ENCODE measurements around the gene DIAPH2. TPM values are rescaled to one million over a fixed set of nuclear protein-coding genes. Genes with fewer than 3 reads are reported as not detected.

The DIAPH2 gene
- total and polyA plus RNA-seq, 2 of the 13 experiments (the other 11 are each of a cell fraction or from before 2014, with no cell fraction given) = 2.1 to 8.5 TPM

- FAIRE-seq (no peak), ATAC-seq (no peak), DNase-seq (ENCODE audit: low spot score) (no peak)
- POLR2A ChIA-PET = no interaction called here
- H3K4me2 ChIP-seq (ENCODE audit: low read depth, low read length) = no peak overlapping the region
- no peak overlapping the region for H3K9ac ChIP-seq (ENCODE audit: insufficient read depth, low read depth, low read length)
- H3K79me2 ChIP-seq (ENCODE audit: insufficient read depth, low read length) = no peaks in the 10 kb centered on the region
- BruUV-seq (replicated peaks) = no TSS peak
- H3K9me3 ChIP-seq (ENCODE audit: low read length) = no peaks in the 10 kb centered on the region
- no peaks in the 10 kb centered on the region for H4K20me1 ChIP-seq (ENCODE audit: insufficient read depth, low read length)
- H3K27ac ChIP-seq (ENCODE audit: extremely low read length, insufficient read depth, low read length) = no peak overlapping the region
- 96% methylated on average over 1 of the region's 1 CpG for WGBS (ENCODE audit: low lambda C conversion rate)
- no peak overlapping the region for H3K4me3 ChIP-seq (replicated peaks in 1 of 3; ENCODE audit: insufficient read depth in 1 of 3, low read depth in 2 of 3, low read length in 3 of 3)
- intact Hi-C loops (cut with micrococcal nuclease; ENCODE audit: unreplicated experiment) (no loop called here), in situ Hi-C loops (cut with HindIII; ENCODE audit: extremely low pct_ligation_motif_present, low pct_unique_long_range_greater_than_20kb) (no loop called here)
- H3K36me3 ChIP-seq (replicated peaks in 1 of 2; ENCODE audit: control insufficient read depth in 1 of 2, insufficient read depth in 2 of 2, low read length in 2 of 2) = no peaks in the 10 kb centered on the region
- CTCF ChIA-PET (ENCODE audit: low intra/inter-chr PET ratio, low total read pairs) = no interaction called here
- no peak overlapping the region for H2AFZ ChIP-seq (ENCODE audit: low read length)
- TF ChIP-seq KLF15 (CRISPR knock-in tag; IDR thresholded peaks at IDR 0.05; ENCODE audit: borderline replicate concordance) = no peak
- TF ChIP-seq ZNF720 (CRISPR knock-in tag; IDR thresholded peaks at IDR 0.05) = no peak
- TF ChIP-seq ISL2 (CRISPR knock-in tag; IDR thresholded peaks at IDR 0.05) = no peak
- H3K27me3 ChIP-seq (ENCODE audit: control insufficient read depth in 1 of 2, insufficient read depth in 2 of 2, low read length in 2 of 2) = no peaks in the 10 kb centered on the region
- H3K4me1 ChIP-seq (ENCODE audit: insufficient read depth, low read length) = no peaks in the 10 kb centered on the region
Observed at GRCh38 chrX:97070346-97070745, 385.7 kb downstream of the DIAPH2 start.

- intact Hi-C loops (cut with micrococcal nuclease; ENCODE audit: unreplicated experiment) (no loop called here), in situ Hi-C loops (cut with HindIII; ENCODE audit: extremely low pct_ligation_motif_present, low pct_unique_long_range_greater_than_20kb) (no loop called here)
- H3K79me2 ChIP-seq (ENCODE audit: insufficient read depth, low read length) = no peaks in the 10 kb centered on the region
- DNase-seq (ENCODE audit: low spot score) (no peak), ATAC-seq (no peak), FAIRE-seq (no peak)
- H3K9ac ChIP-seq (ENCODE audit: insufficient read depth, low read depth, low read length) = no peak overlapping the region
- no peak overlapping the region for H2AFZ ChIP-seq (ENCODE audit: low read length)
- no peak overlapping the region for H3K27ac ChIP-seq (ENCODE audit: extremely low read length, insufficient read depth, low read length)
- TF ChIP-seq HIVEP1 (CRISPR knock-in tag; IDR thresholded peaks at IDR 0.05) (no peak), EED (CRISPR knock-in tag; IDR thresholded peaks at IDR 0.05) (no peak), DNMT3B (CRISPR knock-in tag; conservative IDR thresholded peaks at IDR 0.05) (no peak), TFE3 (CRISPR knock-in tag; IDR thresholded peaks at IDR 0.05) (no peak), ONECUT2 (CRISPR knock-in tag; IDR thresholded peaks at IDR 0.05) (no peak), ZNF367 (CRISPR knock-in tag; IDR thresholded peaks at IDR 0.05; ENCODE audit: borderline replicate concordance) (no peak)
- no peak overlapping the region for H3K4me2 ChIP-seq (ENCODE audit: low read depth, low read length)
- no peaks in the 10 kb centered on the region for H3K27me3 ChIP-seq (ENCODE audit: control insufficient read depth in 1 of 2, insufficient read depth in 2 of 2, low read length in 2 of 2)
- no peaks in the 10 kb centered on the region for H4K20me1 ChIP-seq (ENCODE audit: insufficient read depth, low read length)
- BruUV-seq (replicated peaks) = no TSS peak
- CTCF ChIA-PET (ENCODE audit: low intra/inter-chr PET ratio, low total read pairs) = no interaction called here
- POLR2A ChIA-PET = no interaction called here
- no peak overlapping the region for H3K4me3 ChIP-seq (replicated peaks in 1 of 3; ENCODE audit: insufficient read depth in 1 of 3, low read depth in 2 of 3, low read length in 3 of 3)
- H3K4me1 ChIP-seq (ENCODE audit: insufficient read depth, low read length) = no peaks in the 10 kb centered on the region
- no peaks in the 10 kb centered on the region for H3K9me3 ChIP-seq (ENCODE audit: low read length)
- no peaks in the 10 kb centered on the region for H3K36me3 ChIP-seq (replicated peaks in 1 of 2; ENCODE audit: control insufficient read depth in 1 of 2, insufficient read depth in 2 of 2, low read length in 2 of 2)
Observed at GRCh38 chrX:97074400-97074799, 389.8 kb downstream of the DIAPH2 start.

Data from HepG2 (cell line).